NCI-H2196 treated with DMSO at 0.1 percent for 48 hours (cell line): ENCODE data around the gene KIF7.

Experiments
- DNase-seq: peaks from one replicate; lab custom pipeline; 2025; ENCODE audit not compliant: unreplicated experiment; lab: John Stamatoyannopoulos, UW

The KIF7 gene

GRCh38 chr15:89671687-89672086 is 16.4 kb upstream of the KIF7 start:
- DNase-seq = no peak

GRCh38 chr15:89670971-89671560 is 15.8 kb upstream of the KIF7 start:
- DNase-seq = no peak

GRCh38 chr15:89669941-89670340 is 14.7 kb upstream of the KIF7 start:
- DNase-seq = no peak

GRCh38 chr15:89669309-89669865 is 14.1 kb upstream of the KIF7 start:
- no peak for DNase-seq

GRCh38 chr15:89668171-89668570 is 12.9 kb upstream of the KIF7 start:
- no peak for DNase-seq

GRCh38 chr15:89667706-89667960 is 12.4 kb upstream of the KIF7 start:
- DNase-seq = no peak

- no peak for DNase-seq
Measured at GRCh38 chr15:89666858-89667705, 11.8 kb upstream of the KIF7 start.

GRCh38 chr15:89666184-89666857 is 11.1 kb upstream of the KIF7 start:
- DNase-seq = no peak

GRCh38 chr15:89665449-89666181 is 10.3 kb upstream of the KIF7 start:
- no peak for DNase-seq

- no peak for DNase-seq
Measured at GRCh38 chr15:89664441-89665350, 9.4 kb upstream of the KIF7 start.

- no peak for DNase-seq
Measured at GRCh38 chr15:89662893-89663626, 7.8 kb upstream of the KIF7 start.

GRCh38 chr15:89660556-89660955 is 5.3 kb upstream of the KIF7 start:
- no peak for DNase-seq

GRCh38 chr15:89659295-89659694 is 4.0 kb upstream of the KIF7 start:
- no peak for DNase-seq

GRCh38 chr15:89657686-89658200 is 2.5 kb upstream of the KIF7 start:
- DNase-seq = no peak

GRCh38 chr15:89656116-89656815 is 999 bp upstream of the KIF7 start:
- no peak for DNase-seq

GRCh38 chr15:89654301-89654761 is 936 bp downstream of the KIF7 start:
- DNase-seq = no peak

GRCh38 chr15:89653578-89653977 is 1.7 kb downstream of the KIF7 start:
- DNase-seq = no peak

GRCh38 chr15:89652666-89653065 is 2.6 kb downstream of the KIF7 start:
- no peak for DNase-seq

- no peak for DNase-seq
Measured at GRCh38 chr15:89652131-89652530, 3.1 kb downstream of the KIF7 start.
